IPS DF 4.7 (cell line): Measurements from ENCODE around the gene PLEKHM3.

Experiments used
- DNase-seq: peaks from one replicate; pipeline ENCODE4 v3.0.0-alpha.2; 2013; ENCODE audit warnings: low spot score; ENCODE audit errors: extremely low read depth

The PLEKHM3 gene

GRCh38 chr2:207892716-207893402, 132.5 kb downstream of the PLEKHM3 start:
- no peak for DNase-seq

- no peak for DNase-seq
Measured at GRCh38 chr2:207891086-207891844, 134.1 kb downstream of the PLEKHM3 start.

- no peak for DNase-seq
Measured at GRCh38 chr2:207887500-207887899, 137.8 kb downstream of the PLEKHM3 start.

DNA sequence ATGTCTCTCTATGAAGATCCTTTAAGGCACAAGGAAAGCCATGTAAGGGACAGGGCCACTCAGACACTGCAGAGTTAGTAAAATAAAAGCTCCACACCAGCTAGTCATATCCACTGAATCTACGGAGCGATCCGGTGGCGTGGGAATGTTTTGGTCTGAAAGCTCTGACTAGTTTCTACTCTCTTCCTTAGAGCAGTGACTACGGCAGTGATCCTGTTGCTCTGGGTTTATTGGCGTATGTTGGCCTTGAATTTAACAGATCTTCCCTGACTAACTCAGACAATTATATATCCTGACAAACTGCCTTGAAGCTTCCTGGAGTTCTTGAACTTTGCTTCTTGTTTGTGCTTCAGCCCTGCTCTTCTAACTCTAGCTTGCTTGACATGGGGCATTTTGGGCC, 140.3 kb downstream of the PLEKHM3 start:
- no peak for DNase-seq

DNA sequence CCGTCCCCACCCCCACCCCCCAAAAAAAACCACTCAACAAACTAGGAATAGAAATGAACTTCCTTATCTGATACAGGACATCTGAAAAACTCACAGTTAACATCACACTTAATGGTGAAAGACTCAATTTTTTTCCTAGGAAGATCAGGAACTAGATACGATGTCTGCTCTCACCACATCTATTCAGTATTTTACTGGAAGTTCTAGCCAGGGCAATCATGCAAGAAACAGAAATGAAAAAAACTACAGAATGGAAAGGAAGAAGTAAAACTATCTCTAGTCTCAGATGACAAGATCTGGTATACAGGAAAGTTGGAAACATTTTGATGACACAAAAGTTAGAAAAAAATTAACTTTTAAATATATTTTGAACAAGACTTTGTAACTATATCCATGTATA, 141.2 kb downstream of the PLEKHM3 start:
- DNase-seq: no peak

- no peak for DNase-seq
Measured at GRCh38 chr2:207883002-207883780, 142.1 kb downstream of the PLEKHM3 start.

DNA sequence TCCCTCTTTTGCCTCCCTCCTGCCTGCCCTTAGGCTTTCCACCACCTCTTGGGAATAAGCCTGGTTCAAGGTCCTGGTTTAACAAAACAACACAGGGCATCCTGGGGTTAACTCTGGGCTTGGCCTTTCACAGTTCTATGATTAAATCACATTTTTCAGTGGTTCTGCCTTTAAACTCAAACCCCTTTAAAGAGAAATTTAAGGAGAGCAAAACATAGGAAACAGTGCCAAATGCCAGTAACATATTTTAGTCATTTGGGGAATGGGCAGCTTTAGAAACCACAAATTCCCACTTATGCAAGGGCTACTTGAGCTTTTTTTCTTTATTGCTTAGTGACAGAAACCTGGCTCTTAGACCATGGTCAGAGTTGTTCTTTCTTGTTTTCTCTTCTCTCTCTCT, 143.4 kb downstream of the PLEKHM3 start:
- DNase-seq: no peak

- DNase-seq: no peak
Measured at GRCh38 chr2:207879536-207879935, 145.8 kb downstream of the PLEKHM3 start.

DNA sequence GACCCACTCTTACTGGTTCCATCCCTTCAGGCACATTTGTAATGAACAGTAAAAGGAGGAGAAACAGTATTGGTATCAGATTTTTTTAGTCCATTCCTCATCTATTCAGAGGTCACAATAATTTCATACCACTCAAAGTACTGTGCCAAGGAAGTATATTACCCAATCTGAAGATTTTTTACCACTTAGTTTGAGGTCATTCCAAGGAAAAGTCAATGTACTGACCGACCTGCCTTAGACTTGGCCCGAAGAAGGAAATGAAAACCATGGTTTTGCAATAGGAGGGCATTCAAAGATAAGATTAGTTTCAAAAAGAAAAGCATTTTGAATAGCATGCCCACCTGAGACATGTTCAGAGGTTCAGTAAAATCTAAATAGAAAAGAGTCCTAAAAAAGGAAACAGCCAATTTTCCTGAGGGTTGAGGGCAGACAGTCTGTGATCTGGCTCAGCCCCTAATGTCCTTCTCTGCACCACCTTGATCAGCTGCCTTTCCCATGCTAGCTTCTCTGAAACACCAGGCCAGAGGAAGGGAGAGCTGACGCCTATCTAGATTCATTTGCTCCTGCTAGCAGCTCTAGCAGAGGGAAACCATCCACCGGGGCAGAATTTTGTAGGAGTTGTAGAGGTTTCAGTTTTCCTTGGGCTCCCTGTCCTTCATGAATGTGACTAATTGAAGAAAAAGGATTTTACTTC, 148.3 kb downstream of the PLEKHM3 start:
- no peak for DNase-seq

DNA sequence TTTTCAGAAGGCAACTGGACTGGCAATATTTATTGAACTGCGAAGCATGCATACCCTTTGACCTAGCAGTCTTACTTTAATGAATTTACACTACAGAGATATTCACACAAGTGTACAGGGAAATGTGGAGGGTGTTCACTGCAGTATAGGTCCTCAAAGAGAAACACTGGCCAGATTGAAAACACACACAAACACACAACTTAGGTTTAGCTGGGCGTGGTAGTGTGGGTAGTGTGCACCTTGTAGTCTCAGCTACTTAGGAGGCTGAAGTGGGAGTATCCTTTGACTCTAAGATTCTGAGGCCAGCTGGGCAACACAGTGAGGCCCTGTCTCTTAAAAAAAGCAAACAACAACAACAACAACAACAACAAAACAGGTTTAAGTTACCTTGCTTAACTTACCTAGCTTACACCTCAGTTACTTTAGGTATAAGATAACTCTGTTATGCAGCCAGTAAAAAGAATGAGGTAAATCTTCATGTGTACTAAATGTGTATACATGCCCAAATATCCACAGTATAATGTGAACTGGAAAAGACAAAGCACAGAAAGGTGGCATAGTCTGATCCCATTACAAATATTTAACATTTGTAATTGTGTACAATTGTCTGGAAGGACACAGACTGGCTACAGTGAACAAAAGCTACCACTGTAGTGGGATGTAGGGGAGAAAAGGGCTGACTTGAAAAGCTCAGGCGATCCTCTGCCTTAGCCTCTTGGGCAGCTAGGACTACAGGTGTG, 149.7 kb downstream of the PLEKHM3 start:
- DNase-seq: no peak

- DNase-seq: no peak
Measured at GRCh38 chr2:207873794-207874193, 151.5 kb downstream of the PLEKHM3 start.

DNA sequence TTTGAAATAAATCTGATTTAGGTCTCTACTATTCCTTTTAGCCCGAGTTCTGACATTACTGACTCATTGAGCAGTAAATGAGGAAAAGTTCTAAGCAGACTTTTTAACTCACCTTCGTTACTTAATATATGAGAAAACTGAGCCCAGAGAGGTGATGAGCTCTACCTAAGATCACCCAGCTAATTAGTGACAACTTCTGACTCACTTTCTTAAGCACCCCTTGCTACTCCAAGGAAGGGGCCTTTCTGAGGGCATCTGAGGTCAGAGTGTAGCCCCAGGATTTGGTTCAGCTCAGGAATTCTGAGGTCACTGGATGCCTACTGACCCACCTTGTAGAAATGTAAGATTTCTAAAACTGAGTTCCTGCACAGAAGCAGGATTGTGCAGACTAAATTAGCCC, 153.4 kb downstream of the PLEKHM3 start:
- no peak for DNase-seq

- no peak for DNase-seq
Measured at GRCh38 chr2:207871506-207871905, 153.8 kb downstream of the PLEKHM3 start.

GRCh38 chr2:207870814-207871213, 154.5 kb downstream of the PLEKHM3 start:
- DNase-seq: no peak

DNA sequence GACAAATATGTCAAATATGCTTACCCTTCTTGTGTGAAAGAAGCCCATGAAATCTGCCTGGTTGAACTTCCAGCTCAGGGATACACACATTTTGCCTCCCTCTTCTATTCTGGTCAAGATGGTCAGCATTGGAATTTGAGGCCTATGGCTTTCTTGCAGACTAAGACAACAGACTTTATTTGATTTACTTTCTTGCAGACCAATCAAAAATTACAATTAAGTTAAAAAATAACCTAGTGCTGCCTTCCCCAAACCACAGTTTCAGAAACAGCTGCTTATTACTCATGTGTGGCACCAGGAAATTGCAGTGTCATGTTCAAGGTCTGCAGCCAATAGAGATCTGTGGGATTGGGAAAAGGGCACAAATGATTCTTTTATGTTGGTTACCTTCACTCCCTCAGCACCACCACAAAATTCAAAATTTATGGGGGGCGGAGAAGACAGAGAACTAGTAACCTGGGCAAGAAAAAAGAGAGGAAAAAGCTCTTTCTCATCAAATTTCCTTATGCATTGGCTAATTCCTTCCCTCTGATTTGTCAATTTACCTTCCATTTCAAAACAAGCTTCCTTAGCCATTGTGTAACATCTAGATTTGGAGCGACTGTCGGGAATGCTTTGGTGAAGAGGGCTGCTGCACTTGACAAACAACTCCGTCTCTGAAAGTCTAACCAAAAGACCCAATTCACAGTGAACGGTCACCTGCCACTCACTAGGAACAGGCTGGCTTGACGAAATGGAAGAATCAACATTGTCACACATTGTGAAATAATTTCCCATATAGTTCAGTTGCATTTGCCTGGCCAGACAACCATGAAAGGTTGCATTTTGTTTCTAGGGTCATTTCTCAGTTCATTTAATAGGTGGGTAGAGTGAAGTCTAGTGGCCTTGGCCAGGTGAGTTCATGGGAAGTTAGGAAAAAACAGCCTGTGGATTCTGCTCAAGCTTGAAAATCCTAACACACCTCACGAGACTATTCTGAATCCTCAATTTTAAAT, 155.2 kb downstream of the PLEKHM3 start:
- no peak for DNase-seq

DNA sequence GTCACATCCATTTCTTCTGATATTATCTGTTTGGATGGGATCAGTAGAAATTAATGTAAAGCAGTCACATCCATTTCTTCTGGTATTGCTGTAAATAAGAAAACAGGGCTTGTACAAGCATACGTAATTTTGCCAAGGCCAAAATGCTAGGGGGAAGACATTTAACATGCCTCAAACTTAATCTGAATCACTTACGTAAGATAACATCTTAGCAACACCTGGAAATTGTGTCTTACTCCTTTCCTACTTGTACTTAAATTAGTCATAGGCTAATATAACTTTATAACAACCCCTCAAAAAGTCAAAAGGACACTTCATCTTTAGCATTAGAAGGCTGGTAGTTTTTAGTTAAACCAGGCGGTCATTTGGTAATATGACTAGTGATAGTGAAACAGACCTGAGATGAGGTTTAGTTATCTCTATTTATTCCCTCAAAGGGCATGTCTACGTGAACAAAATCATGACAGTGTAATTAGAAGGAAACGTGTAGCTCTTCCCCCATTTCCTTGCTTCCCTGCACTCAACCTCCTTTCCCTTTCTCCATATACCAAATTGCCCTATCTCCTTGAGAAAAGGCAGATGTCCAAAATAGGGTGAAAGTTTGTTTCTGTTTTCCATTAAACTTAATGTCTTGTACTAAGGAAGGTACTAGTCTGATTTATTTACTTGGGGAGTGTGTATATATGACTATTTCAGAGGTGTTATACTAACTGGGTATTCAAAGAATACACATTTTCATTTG, 156.3 kb downstream of the PLEKHM3 start:
- no peak for DNase-seq

DNA sequence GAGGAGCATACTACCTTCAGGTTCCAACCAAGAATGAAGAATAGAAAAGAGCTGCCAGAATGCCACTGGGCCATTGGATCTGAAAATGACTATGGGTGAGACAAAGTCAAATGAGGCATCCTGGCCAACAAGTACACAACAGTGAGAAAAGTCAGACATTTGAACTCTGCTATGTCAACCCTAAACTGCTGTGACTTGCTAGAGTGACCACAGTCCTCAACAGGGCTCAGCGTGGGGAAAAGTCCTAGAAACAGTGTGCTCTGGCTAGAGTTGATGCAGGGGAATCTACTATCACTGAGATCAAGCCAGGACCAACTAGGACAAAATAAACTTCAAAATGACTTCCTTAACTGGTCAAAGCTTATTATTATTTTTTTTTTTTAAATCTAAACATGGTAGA, 157.4 kb downstream of the PLEKHM3 start:
- no peak for DNase-seq

DNA sequence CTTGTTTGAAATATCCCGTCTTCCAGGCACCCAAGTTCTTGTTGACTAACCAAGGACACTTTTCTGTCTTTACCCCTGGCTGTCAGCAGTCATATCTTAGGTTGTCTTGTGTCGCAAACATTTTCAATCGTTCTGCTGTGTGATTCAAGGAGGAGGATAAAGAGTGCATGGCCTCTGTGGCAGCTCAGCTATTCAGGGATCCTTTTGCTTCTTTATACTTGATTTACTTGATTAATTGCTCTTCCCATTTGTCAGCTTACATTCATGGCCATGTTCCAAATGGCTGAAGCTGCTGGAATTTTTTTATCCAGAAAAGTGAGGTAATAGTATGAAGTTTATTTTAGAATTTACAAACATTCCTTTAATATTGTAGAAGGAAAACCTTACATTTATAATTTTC, 158.3 kb downstream of the PLEKHM3 start:
- DNase-seq: no peak

DNA sequence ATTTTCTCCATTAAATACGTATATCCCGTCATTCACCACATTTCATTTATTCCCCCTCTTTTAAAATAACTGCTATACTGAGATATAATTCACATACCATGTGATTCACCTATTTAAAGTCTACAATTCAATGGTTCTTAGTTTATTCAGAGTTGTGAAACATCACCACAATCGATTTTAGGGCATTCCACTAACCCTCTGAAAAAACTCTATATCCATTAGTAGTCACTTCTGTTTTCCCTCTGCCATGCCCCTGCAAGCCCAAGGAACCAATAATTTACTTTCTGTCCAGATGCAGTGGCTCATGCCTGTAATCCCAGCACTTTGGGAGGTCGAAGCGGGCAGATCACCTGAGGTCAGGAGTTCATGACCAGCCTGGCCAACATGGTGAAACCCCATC, 160.1 kb downstream of the PLEKHM3 start:
- DNase-seq: no peak
